WTC11 (cell line): ENCODE results near the gene RASAL3. TPM values are rescaled to one million over a fixed set of nuclear protein-coding genes. Genes with fewer than 3 reads are reported as not detected.
"Not testable (repeated sequence)": the region's sequence is repeated elsewhere in the genome, so short reads cannot be mapped to it uniquely, and the experiment has no call there.

Experiments used
- ATAC-seq: fragments of 200-7000 bp; cut with Tn5 transposase; 2 replicates; pipeline ENCODE4 v1.10.0; 2021; ENCODE audit warnings: mild to moderate bottlenecking, moderate library complexity
- CTCF ChIA-PET: fragments of 300-600 bp; sonication (Branson Sonifier 250); formaldehyde crosslinking; loops from one replicate; lab custom pipeline; 2021; ENCODE audit warnings: antibody characterized with exemption; lab: Charles Lee
- POLR2A ChIA-PET: fragments of 350-600 bp; sonication (Branson Sonifier 250); formaldehyde crosslinking; loops from one replicate; lab custom pipeline; 2021; ENCODE audit warnings: antibody characterized with exemption; lab: Charles Lee
- DNase-seq: peaks from one replicate; pipeline ENCODE4 v3.0.0; 2021; ENCODE audit warnings: low spot score
- H3K27ac Mint-ChIP-seq: 2 replicates; pipeline ENCODE4 v1.8.0; 2021; ENCODE audit warnings: mixed read lengths
- H3K27me3 Mint-ChIP-seq: 2 replicates; pipeline ENCODE4 v1.8.0; 2021; ENCODE audit warnings: low read depth, mild to moderate bottlenecking, moderate library complexity, mixed read lengths
- H3K36me3 Mint-ChIP-seq: 2 replicates; pipeline ENCODE4 v1.8.0; 2021; ENCODE audit warnings: mixed read lengths
- H3K4me1 Mint-ChIP-seq: 2 replicates; pipeline ENCODE4 v1.8.0; 2022; ENCODE audit warnings: mixed read lengths
- H3K4me3 Mint-ChIP-seq: 2 replicates; pipeline ENCODE4 v1.8.0; 2021; ENCODE audit warnings: mild to moderate bottlenecking, moderate library complexity, mixed read lengths
- H3K9me3 Mint-ChIP-seq: 2 replicates; pipeline ENCODE4 v1.8.0; 2021; ENCODE audit warnings: mixed read lengths
- ATF1 ChIP-seq: sonication (generic); formaldehyde crosslinking; IDR thresholded peaks from 2 replicates; pipeline ENCODE4 v1.8.1; 2023; ENCODE audit warnings: mild to moderate bottlenecking, moderate library complexity, missing genetic modification reagents
- CBFB ChIP-seq: sonication (generic); formaldehyde crosslinking; IDR thresholded peaks from 2 replicates; pipeline ENCODE4 v1.8.1; 2022; ENCODE audit warnings: mild to moderate bottlenecking, low read depth, missing genetic modification reagents
- CREM ChIP-seq: sonication (generic); formaldehyde crosslinking; IDR thresholded peaks from 2 replicates; pipeline ENCODE4 v1.8.1; 2022; ENCODE audit warnings: mild to moderate bottlenecking, missing genetic modification reagents, moderate library complexity
- ELF4 ChIP-seq: sonication (generic); formaldehyde crosslinking; IDR thresholded peaks from 2 replicates; pipeline ENCODE4 v1.8.1; 2022; ENCODE audit warnings: low read depth, mild to moderate bottlenecking, moderate library complexity, missing genetic modification reagents
- EMX1 ChIP-seq: fragments of 250-450 bp; sonication (Bioruptor Pico); IDR thresholded peaks from 2 replicates; pipeline ENCODE4 v1.8.0; 2021; ENCODE audit warnings: mild to moderate bottlenecking
- ESRRA ChIP-seq: sonication (generic); formaldehyde crosslinking; IDR thresholded peaks from 2 replicates; pipeline ENCODE4 v1.8.1; 2022; ENCODE audit warnings: mild to moderate bottlenecking, missing genetic modification reagents, borderline replicate concordance
- FOXP1 ChIP-seq: sonication (generic); formaldehyde crosslinking; IDR thresholded peaks from 2 replicates; pipeline ENCODE4 v1.8.0; 2022; ENCODE audit warnings: missing genetic modification reagents, mild to moderate bottlenecking, moderate library complexity, borderline replicate concordance
- GABPB1 ChIP-seq: sonication (generic); formaldehyde crosslinking; IDR thresholded peaks from 2 replicates; pipeline ENCODE4 v1.8.1; 2023; ENCODE audit warnings: mild to moderate bottlenecking, missing genetic modification reagents
- HMGA2 ChIP-seq: fragments of 250-450 bp; sonication (Bioruptor Pico); IDR thresholded peaks from 2 replicates; pipeline ENCODE4 v1.4.0; 2021; ENCODE audit warnings: mild to moderate bottlenecking, moderate library complexity
- MYBL2 ChIP-seq: sonication (generic); formaldehyde crosslinking; IDR thresholded peaks from 2 replicates; pipeline ENCODE4 v1.8.1; 2023; ENCODE audit warnings: mild to moderate bottlenecking, moderate library complexity, missing genetic modification reagents
- NR3C1 ChIP-seq: sonication (generic); formaldehyde crosslinking; conservative IDR thresholded peaks from 2 replicates; pipeline ENCODE4 v1.8.1; 2023; ENCODE audit warnings: low read depth, mild to moderate bottlenecking, missing genetic modification reagents
- TP53 ChIP-seq: sonication (generic); formaldehyde crosslinking; IDR thresholded peaks from 2 replicates; pipeline ENCODE4 v1.8.1; 2023; ENCODE audit warnings: mild to moderate bottlenecking, missing genetic modification reagents
- ZNF263 ChIP-seq: sonication (generic); formaldehyde crosslinking; IDR thresholded peaks from 2 replicates; pipeline ENCODE4 v1.8.1; 2022; ENCODE audit warnings: low read depth, mild to moderate bottlenecking, moderate library complexity, missing genetic modification reagents
- ZNF396 ChIP-seq: fragments of 250-450 bp; sonication (Bioruptor Pico); IDR thresholded peaks from 2 replicates; pipeline ENCODE4 v1.8.0; 2021; ENCODE audit warnings: mild to moderate bottlenecking, moderate library complexity, borderline replicate concordance
- ZNF671 ChIP-seq: fragments of 250-450 bp; sonication (Bioruptor Pico); IDR thresholded peaks from 2 replicates; pipeline ENCODE4 v1.8.0; 2021; ENCODE audit warnings: mild to moderate bottlenecking
- total RNA-seq: library from RNA; stranded (reverse); gene quantifications from 3 replicates; pipeline ENCODE4 v1.2.3, GENCODE V29; 2021
- TF ChIP-seq, protein P1 (sequence below): sonication (generic); formaldehyde crosslinking; IDR thresholded peaks from 2 replicates; pipeline ENCODE4 v1.8.0; 2022; ENCODE audit warnings: mild to moderate bottlenecking, missing genetic modification reagents
- TF ChIP-seq, protein P2 (sequence below): sonication (generic); formaldehyde crosslinking; IDR thresholded peaks from 2 replicates; pipeline ENCODE4 v1.8.0; 2023; ENCODE audit warnings: mild to moderate bottlenecking, missing genetic modification reagents
- TF ChIP-seq, protein P3 (sequence below): fragments of 200-600 bp; IDR thresholded peaks from 2 replicates; pipeline ENCODE4 v1.8.0; 2022; ENCODE audit warnings: antibody characterized with exemption
- TF ChIP-seq, protein P4 (sequence below): sonication (generic); formaldehyde crosslinking; IDR thresholded peaks from 2 replicates; pipeline ENCODE4 v1.8.1; 2023; ENCODE audit warnings: mild to moderate bottlenecking, missing genetic modification reagents, moderate library complexity
- TF ChIP-seq, protein P5 (sequence below): sonication (generic); formaldehyde crosslinking; IDR thresholded peaks from 2 replicates; pipeline ENCODE4 v1.8.1; 2022; ENCODE audit warnings: low read depth, mild to moderate bottlenecking, moderate library complexity, missing genetic modification reagents, borderline replicate concordance
- TF ChIP-seq, protein P6 (sequence below): sonication (generic); formaldehyde crosslinking; IDR thresholded peaks from 2 replicates; pipeline ENCODE4 v1.8.1; 2022; ENCODE audit warnings: mild to moderate bottlenecking, missing genetic modification reagents, moderate library complexity, borderline replicate concordance

Gene RASAL3
- total RNA-seq, 1 experiment from 2014 or later, result 1.6 TPM

DNA sequence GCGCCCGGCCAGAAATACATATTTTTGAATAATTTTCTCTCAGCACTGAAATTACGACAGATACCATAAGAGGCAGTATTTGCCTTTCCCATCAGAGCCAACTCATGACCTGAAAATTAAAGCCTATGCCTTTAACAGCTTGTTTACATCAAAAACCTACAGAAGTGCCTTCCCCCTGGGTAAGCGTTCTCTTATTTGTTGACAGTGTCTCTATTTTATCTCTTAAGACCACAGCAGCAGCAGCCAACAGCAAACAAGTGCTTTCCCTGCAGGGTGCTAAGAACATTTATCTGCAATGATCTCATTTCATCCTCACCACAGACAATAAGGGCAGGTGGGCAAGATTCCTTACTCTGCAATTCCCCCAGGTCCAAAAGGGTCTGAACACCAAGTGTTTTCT lies 51.5 kb downstream of the RASAL3 start (continued):
- TF ChIP-seq, protein P1, sequence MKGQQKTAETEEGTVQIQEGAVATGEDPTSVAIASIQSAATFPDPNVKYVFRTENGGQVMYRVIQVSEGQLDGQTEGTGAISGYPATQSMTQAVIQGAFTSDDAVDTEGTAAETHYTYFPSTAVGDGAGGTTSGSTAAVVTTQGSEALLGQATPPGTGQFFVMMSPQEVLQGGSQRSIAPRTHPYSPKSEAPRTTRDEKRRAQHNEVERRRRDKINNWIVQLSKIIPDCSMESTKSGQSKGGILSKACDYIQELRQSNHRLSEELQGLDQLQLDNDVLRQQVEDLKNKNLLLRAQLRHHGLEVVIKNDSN (CRISPR knock-in tag), result no peak
- no peak for TF ChIP-seq EMX1
- TF ChIP-seq, protein P2, sequence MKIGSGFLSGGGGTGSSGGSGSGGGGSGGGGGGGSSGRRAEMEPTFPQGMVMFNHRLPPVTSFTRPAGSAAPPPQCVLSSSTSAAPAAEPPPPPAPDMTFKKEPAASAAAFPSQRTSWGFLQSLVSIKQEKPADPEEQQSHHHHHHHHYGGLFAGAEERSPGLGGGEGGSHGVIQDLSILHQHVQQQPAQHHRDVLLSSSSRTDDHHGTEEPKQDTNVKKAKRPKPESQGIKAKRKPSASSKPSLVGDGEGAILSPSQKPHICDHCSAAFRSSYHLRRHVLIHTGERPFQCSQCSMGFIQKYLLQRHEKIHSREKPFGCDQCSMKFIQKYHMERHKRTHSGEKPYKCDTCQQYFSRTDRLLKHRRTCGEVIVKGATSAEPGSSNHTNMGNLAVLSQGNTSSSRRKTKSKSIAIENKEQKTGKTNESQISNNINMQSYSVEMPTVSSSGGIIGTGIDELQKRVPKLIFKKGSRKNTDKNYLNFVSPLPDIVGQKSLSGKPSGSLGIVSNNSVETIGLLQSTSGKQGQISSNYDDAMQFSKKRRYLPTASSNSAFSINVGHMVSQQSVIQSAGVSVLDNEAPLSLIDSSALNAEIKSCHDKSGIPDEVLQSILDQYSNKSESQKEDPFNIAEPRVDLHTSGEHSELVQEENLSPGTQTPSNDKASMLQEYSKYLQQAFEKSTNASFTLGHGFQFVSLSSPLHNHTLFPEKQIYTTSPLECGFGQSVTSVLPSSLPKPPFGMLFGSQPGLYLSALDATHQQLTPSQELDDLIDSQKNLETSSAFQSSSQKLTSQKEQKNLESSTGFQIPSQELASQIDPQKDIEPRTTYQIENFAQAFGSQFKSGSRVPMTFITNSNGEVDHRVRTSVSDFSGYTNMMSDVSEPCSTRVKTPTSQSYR (CRISPR knock-in tag), result no peak
- no peak for TF ChIP-seq NR3C1 (CRISPR knock-in tag)
- no peak for TF ChIP-seq ELF4
- no peak for TF ChIP-seq ATF1 (CRISPR knock-in tag)

DNA sequence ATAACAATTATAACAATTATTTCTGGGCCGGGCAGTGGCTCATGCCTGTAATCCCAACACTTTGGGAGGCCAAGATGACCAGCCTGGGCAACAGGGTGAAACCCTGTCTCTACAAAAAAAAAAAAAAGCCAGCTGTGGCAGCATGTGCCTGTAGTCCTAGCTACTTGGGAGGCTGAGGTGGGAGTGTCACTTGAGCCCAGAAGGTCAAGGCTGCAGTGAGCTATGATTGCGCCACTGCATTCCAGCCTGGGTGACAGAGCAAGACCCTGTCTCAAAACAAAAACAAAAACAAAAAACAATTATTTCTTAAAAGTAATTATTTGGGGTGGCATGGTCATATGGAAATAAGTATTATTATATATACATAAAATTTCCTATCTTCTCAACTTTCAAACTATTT lies 53.0 kb downstream of the RASAL3 start:
- ATAC-seq, H3K4me3 Mint-ChIP-seq, H3K27me3 Mint-ChIP-seq, DNase-seq, H3K9me3 Mint-ChIP-seq, H3K27ac Mint-ChIP-seq, CTCF ChIA-PET, H3K4me1 Mint-ChIP-seq: not testable (repeated sequence)
- 0 out of 2 replicates have a peak, but pooled peaks have one; percentile 34 for TF ChIP-seq GABPB1
- H3K36me3 Mint-ChIP-seq, result peaks cover 24% of the 10 kb centered on the region
- POLR2A ChIA-PET, result interaction anchor here (0.6 kb wide), 1 partner anchor 14 kb away, joined by 3 read pairs; no protein-coding TSS in a partner anchor

DNA sequence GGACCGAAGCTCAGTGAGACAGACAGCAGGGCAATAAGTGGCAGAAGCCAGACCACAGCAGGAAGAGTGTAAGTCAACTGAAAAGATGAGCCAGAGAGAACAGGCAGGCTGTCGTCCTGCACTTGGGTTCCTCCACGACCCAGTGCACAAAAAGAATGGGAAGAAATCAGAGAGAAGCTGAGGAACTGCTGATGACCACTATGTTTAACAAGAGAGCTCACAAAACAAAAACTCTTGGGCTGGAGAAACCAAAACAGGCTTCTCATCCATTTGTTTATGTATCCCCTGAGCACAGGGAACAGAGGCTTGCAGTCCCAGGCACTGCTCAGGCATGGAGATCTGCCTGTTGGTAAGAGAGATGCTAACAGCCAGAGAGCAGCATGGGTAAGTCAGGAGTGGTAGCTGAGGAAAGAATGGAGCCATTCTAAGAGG lies 59.5 kb downstream of the RASAL3 start:
- ChIA-PET CTCF (interaction anchor here (0.6 to 1.1 kb wide), 2 partner anchors 14 to 168 kb away, joined by 3 read pairs; partner anchors contain the start of gene AKAP8L), POLR2A (no interaction called here)
- H3K4me1 Mint-ChIP-seq, result peaks cover 3% of the 10 kb centered on the region; the same call in 1 of the 2 replicates
- H3K36me3 Mint-ChIP-seq, result peaks cover 37% of the 10 kb centered on the region
- H3K27ac Mint-ChIP-seq, result peak overlapping the region; percentile 80
- H3K9me3 Mint-ChIP-seq, result no peaks in the 10 kb centered on the region
- DNase-seq (no peak), ATAC-seq (no peak)
- TF ChIP-seq TP53 (CRISPR knock-in tag), result no peak
- TF ChIP-seq, protein P3, sequence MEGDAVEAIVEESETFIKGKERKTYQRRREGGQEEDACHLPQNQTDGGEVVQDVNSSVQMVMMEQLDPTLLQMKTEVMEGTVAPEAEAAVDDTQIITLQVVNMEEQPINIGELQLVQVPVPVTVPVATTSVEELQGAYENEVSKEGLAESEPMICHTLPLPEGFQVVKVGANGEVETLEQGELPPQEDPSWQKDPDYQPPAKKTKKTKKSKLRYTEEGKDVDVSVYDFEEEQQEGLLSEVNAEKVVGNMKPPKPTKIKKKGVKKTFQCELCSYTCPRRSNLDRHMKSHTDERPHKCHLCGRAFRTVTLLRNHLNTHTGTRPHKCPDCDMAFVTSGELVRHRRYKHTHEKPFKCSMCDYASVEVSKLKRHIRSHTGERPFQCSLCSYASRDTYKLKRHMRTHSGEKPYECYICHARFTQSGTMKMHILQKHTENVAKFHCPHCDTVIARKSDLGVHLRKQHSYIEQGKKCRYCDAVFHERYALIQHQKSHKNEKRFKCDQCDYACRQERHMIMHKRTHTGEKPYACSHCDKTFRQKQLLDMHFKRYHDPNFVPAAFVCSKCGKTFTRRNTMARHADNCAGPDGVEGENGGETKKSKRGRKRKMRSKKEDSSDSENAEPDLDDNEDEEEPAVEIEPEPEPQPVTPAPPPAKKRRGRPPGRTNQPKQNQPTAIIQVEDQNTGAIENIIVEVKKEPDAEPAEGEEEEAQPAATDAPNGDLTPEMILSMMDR, result no peak
- no peak for TF ChIP-seq HMGA2 (CRISPR knock-in tag)
- no peak for TF ChIP-seq CREM
- no peak for TF ChIP-seq CBFB (CRISPR knock-in tag)
- no peak for TF ChIP-seq FOXP1 (CRISPR knock-in tag)
- TF ChIP-seq, protein P4, sequence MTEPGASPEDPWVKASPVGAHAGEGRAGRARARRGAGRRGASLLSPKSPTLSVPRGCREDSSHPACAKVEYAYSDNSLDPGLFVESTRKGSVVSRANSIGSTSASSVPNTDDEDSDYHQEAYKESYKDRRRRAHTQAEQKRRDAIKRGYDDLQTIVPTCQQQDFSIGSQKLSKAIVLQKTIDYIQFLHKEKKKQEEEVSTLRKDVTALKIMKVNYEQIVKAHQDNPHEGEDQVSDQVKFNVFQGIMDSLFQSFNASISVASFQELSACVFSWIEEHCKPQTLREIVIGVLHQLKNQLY, result no peak
- no peak overlapping the region for H3K4me3 Mint-ChIP-seq
- H3K27me3 Mint-ChIP-seq, result no peaks in the 10 kb centered on the region

DNA sequence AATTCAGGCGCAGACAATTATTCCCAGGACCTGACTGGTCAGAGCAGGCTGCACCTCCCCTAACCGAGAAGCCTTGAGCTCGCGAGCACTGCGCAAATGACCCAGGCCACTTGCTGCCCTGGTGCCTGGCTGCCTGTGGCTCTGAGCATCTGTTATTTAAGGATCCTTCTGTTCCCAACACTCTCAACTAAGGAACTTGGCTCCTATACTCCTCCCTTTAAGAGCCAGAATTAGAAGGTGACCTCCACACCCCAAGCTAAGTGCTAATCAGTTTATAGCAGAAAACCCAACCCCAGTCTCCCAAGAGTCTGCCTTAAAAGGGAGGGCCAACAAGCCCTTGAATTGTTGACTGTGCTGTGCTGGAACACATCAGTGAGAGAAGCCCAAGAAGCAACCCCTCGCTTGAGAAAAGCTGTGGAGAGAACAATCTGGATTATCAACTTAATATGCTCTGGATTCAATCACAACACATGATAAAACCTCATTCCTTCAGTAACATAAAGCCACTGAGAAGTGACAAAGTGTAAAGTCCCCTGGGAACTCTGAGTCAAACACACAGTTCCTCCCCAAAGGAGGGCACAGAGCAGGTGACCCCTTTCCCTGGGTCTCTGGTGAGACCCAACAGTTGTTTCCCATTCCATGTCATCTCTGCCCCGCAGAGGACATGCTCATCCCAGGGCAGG lies 60.1 kb downstream of the RASAL3 start:
- ATAC-seq (no peak), DNase-seq (no peak)
- Mint-ChIP-seq H3K4me3 (no peak overlapping the region), H3K27me3 (no peaks in the 10 kb centered on the region), H3K9me3 (no peaks in the 10 kb centered on the region), H3K36me3 (peaks cover 37% of the 10 kb centered on the region), H3K4me1 (peaks cover 3% of the 10 kb centered on the region; the same call in 1 of the 2 replicates), H3K27ac (peak overlapping the region; percentile 80)
- POLR2A ChIA-PET, result no interaction called here
- CTCF ChIA-PET, result no interaction called here
- TF ChIP-seq, protein P5, sequence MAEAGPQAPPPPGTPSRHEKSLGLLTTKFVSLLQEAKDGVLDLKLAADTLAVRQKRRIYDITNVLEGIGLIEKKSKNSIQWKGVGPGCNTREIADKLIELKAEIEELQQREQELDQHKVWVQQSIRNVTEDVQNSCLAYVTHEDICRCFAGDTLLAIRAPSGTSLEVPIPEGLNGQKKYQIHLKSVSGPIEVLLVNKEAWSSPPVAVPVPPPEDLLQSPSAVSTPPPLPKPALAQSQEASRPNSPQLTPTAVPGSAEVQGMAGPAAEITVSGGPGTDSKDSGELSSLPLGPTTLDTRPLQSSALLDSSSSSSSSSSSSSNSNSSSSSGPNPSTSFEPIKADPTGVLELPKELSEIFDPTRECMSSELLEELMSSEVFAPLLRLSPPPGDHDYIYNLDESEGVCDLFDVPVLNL (CRISPR knock-in tag), result no peak
- TF ChIP-seq ESRRA (CRISPR knock-in tag) (no peak), ZNF671 (no peak), FOXP1 (CRISPR knock-in tag) (no peak), ZNF263 (no peak), CBFB (CRISPR knock-in tag) (no peak), MYBL2 (CRISPR knock-in tag) (no peak), GABPB1 (no peak), ZNF396 (CRISPR knock-in tag) (no peak)
- TF ChIP-seq, protein P6, sequence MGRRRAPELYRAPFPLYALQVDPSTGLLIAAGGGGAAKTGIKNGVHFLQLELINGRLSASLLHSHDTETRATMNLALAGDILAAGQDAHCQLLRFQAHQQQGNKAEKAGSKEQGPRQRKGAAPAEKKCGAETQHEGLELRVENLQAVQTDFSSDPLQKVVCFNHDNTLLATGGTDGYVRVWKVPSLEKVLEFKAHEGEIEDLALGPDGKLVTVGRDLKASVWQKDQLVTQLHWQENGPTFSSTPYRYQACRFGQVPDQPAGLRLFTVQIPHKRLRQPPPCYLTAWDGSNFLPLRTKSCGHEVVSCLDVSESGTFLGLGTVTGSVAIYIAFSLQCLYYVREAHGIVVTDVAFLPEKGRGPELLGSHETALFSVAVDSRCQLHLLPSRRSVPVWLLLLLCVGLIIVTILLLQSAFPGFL (CRISPR knock-in tag), result no peak
